ENCODE data around the gene OSBP. TPM values are rescaled to one million over a fixed set of nuclear protein-coding genes. Genes with fewer than 3 reads are reported as not detected.
"Not testable (repeated sequence)": the region's sequence is repeated elsewhere in the genome, so short reads cannot be mapped to it uniquely, and the experiment has no call there.

The OSBP gene
- total and polyA plus RNA-seq, 8 donors = 39.4 to 45.7 (median 42.8) TPM

- Histone ChIP-seq H3K4me1 (peaks cover 0 to 28% of the 10 kb centered on the region in 2 donors), H3K36me3 (no peaks in the 10 kb centered on the region), H3K4me3 (no peak overlapping the region), H3K9me3 (no peaks in the 10 kb centered on the region), H3K27ac (no peak overlapping the region), H3K27me3 (no peaks in the 10 kb centered on the region)
- TF ChIP-seq CTCF (IDR thresholded peaks at IDR 0.05) = no peak
- intact Hi-C loops (cut with DNase I) = no loop called here
- no peak for DNase-seq
- ATAC-seq = no peak
Measured at GRCh38 chr11:59545179-59546020, 70.2 kb downstream of the OSBP start.

DNA sequence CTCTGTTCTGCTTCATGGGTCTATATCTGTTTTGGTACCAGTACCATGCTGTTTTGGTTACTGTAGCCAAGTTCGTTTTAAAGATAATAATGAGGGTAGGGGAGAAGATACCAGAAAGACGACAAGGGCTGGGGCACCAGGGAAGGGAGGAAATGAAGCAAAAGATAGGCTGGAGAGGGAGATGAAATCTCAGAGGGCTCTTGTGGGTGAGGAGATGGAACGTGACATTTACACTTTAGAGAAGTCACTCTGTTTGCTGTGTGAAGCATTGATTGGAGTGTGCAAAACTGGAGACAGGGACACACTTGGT is 70.8 kb downstream of the OSBP start:
- DNase-seq (no peak), ATAC-seq (no peak)
- no peaks in the 10 kb centered on the region for H3K36me3 ChIP-seq
- H3K9me3 ChIP-seq = no peaks in the 10 kb centered on the region
- H3K27me3 ChIP-seq = no peaks in the 10 kb centered on the region
- no peak overlapping the region for H3K27ac ChIP-seq
- intact Hi-C loops (cut with DNase I) = no loop called here
- H3K4me1 ChIP-seq = peaks cover 0 to 22% of the 10 kb centered on the region in 2 donors
- no peak for TF ChIP-seq CTCF (IDR thresholded peaks at IDR 0.05)
- no peak overlapping the region for H3K4me3 ChIP-seq

DNA sequence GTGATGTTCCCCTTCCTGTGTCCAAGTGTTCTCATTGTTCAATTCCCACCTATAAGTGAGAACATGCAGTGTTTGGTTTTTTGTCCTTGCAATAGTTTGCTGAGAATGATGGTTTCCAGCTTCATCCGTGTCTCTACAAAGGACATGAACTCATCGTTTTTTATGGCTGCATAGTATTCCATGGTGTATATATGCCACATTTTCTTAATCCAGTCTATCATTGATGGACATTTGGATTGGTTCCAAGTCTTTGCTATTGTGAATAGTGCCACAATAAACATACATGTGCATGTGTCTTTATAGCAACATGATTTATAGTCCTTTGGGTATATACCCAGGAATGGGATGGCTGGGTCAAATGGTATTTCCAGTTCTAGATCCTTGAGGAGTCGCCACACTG is 71.9 kb downstream of the OSBP start:
- H3K36me3 ChIP-seq; ATAC-seq; intact Hi-C loops (cut with DNase I); H3K9me3 ChIP-seq; H3K27ac ChIP-seq; H3K27me3 ChIP-seq; DNase-seq; H3K4me3 ChIP-seq: not testable (repeated sequence)
- H3K4me1 ChIP-seq = peaks cover 0 to 11% of the 10 kb centered on the region in 2 donors

DNA sequence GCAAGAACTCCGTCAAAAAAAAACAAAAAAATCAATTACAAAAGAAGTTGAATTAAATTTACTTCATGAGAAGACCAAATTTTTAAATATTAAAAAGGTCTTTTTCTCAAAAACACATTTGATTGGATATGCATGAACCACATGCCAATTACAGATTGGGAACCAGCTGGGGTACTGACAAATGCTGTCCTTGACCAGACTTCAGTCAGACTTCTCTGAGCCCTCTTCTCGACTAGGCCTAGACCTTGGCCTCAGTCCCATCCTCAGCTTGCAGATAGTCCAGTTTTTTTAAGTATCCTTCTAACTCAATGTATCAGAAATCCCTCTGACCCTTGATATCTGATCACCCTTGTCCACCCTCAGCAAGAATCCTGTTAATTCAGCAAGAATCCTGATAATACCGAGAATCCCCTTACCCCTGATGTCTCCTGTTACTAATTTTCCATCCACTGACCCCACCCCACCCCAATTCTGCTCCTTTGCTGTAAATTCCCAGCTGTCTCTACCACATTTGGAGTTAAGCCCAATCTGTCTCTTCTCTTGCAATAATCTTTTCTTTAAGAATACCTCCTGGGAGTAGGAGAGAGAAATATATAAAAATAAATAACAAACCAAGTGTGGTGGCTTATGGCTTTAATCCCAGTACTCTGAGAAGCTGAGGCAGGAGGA is 73.3 kb downstream of the OSBP start:
- DNase-seq (no peak), ATAC-seq (no peak)
- no peaks in the 10 kb centered on the region for H3K9me3 ChIP-seq
- no peaks in the 10 kb centered on the region for H3K36me3 ChIP-seq
- peaks cover 0 to 6% of the 10 kb centered on the region in 2 donors for H3K4me1 ChIP-seq
- no peak for TF ChIP-seq CTCF (IDR thresholded peaks at IDR 0.05)
- intact Hi-C loops (cut with DNase I) = no loop called here
- H3K27me3 ChIP-seq = no peaks in the 10 kb centered on the region
- H3K4me3 ChIP-seq = no peak overlapping the region
- no peak overlapping the region for H3K27ac ChIP-seq

GRCh38 chr11:59534676-59535075 is 80.9 kb downstream of the OSBP start:
- intact Hi-C loops (cut with DNase I) = no loop called here
- no peak for ATAC-seq
- H3K27ac ChIP-seq = no peak overlapping the region

More at GRCh38 chr11:59534676-59535075, 80.9 kb downstream of the OSBP start:
- no peaks in the 10 kb centered on the region for H3K36me3 ChIP-seq
- DNase-seq = no peak
- no peaks in the 10 kb centered on the region for H3K9me3 ChIP-seq
- no peak for TF ChIP-seq CTCF (IDR thresholded peaks at IDR 0.05)
- peaks cover 0 to 11% of the 10 kb centered on the region in 2 donors for H3K4me1 ChIP-seq
- H3K4me3 ChIP-seq = no peak overlapping the region
- no peaks in the 10 kb centered on the region for H3K27me3 ChIP-seq
